ENCODE data around the gene SCAMP4.

Gene SCAMP4

DNA sequence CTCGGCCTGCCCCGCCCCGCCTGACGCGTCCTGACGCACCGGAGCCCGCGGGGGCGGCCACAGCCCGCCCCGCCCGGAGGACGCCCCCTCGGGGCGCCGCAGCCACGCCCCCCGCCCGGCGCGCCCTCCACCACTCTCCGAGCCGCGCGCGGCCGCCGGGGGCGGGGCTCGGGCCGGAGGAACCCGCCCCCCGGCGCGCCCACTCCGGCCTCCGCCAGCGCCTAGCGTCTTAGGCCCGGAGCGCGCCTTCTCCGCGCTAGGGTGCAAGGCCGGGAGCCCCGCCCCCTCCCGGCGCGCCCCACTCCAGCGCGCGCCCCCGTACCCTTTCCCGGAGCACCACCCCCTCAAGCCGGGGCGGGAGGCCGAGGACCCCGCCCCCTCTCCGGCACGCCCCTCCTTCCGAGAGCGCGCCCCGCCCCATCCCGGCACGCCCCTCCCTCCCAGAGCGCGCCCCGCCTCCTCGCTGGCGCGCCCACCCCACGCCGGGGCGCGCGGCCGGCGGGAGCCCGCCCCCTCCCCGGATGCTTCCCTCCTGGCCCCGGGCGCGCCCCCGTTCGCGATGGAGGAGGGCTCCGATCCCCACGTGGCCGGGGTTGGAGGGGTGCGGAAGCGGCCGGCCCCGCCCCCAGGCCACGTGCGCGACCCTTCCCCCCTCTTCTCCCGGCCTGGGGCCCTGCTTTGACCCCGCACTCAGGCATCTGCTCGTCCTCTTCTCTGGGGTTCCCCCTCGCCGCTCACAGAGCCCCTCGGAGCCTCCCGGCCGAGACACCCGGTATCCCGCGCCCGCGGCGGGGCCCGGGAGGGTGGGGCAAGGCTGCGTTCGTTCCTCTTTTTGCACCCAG is 41.3 kb upstream of the SCAMP4 start (continued):
- TF ChIP-seq ZNF398 (tag by site-specific recombination; IDR thresholded peaks at IDR 0.05) (peak; percentile 86), ZSCAN16 (tag by site-specific recombination; IDR thresholded peaks at IDR 0.05) (no peak), ZNF514 (tag by site-specific recombination; IDR thresholded peaks at IDR 0.05) (no peak), MEIS1 (CRISPR knock-in tag; IDR thresholded peaks at IDR 0.05; ENCODE audit: borderline replicate concordance) (no peak), ZNF521 (tag by site-specific recombination; IDR thresholded peaks at IDR 0.05) (no peak), MZF1 (tag by site-specific recombination; IDR thresholded peaks at IDR 0.05; ENCODE audit: borderline replicate concordance) (no peak), ZBTB20 (tag by site-specific recombination; IDR thresholded peaks at IDR 0.05) (peak; percentile 87), ZNF664 (tag by site-specific recombination; IDR thresholded peaks at IDR 0.05) (no peak), ZNF768 (tag by site-specific recombination; IDR thresholded peaks at IDR 0.05) (no peak), ZNF555 (tag by site-specific recombination; conservative IDR thresholded peaks at IDR 0.05) (no peak), SCRT1 (tag by site-specific recombination; IDR thresholded peaks at IDR 0.05; ENCODE audit: borderline replicate concordance) (no peak), SP3 (tag by site-specific recombination; IDR thresholded peaks at IDR 0.05) (peak; percentile 86), ZIC2 (tag by site-specific recombination; IDR thresholded peaks at IDR 0.05) (no peak), ZEB2 (tag by site-specific recombination; IDR thresholded peaks at IDR 0.05) (peak; percentile 81), ZNF366 (tag by site-specific recombination; conservative IDR thresholded peaks at IDR 0.05) (no peak), ZNF658 (tag by site-specific recombination; IDR thresholded peaks at IDR 0.05) (no peak), ZBTB1 (tag by site-specific recombination; IDR thresholded peaks at IDR 0.05) (no peak), HOXD13 (CRISPR knock-in tag; IDR thresholded peaks at IDR 0.05; ENCODE audit: borderline replicate concordance) (no peak), ZNF112 (tag by site-specific recombination; IDR thresholded peaks at IDR 0.05) (no peak), GLIS2 (tag by site-specific recombination; IDR thresholded peaks at IDR 0.05) (peak; percentile 71), ZNF280D (tag by site-specific recombination; IDR thresholded peaks at IDR 0.05) (no peak), ZNF221 (tag by site-specific recombination; IDR thresholded peaks at IDR 0.05; ENCODE audit: borderline replicate concordance) (no peak), ZNF830 (tag by site-specific recombination; IDR thresholded peaks at IDR 0.05; ENCODE audit: low read depth) (no peak), ZNF280C (tag by site-specific recombination; IDR thresholded peaks at IDR 0.05) (no peak), ZNF623 (tag by site-specific recombination; IDR thresholded peaks at IDR 0.05) (no peak)
- TF ChIP-seq, protein P1, sequence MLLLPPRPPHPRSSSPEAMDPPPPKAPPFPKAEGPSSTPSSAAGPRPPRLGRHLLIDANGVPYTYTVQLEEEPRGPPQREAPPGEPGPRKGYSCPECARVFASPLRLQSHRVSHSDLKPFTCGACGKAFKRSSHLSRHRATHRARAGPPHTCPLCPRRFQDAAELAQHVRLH (tag by site-specific recombination; IDR thresholded peaks at IDR 0.05), result peak; percentile 76
- TF ChIP-seq, protein P2, sequence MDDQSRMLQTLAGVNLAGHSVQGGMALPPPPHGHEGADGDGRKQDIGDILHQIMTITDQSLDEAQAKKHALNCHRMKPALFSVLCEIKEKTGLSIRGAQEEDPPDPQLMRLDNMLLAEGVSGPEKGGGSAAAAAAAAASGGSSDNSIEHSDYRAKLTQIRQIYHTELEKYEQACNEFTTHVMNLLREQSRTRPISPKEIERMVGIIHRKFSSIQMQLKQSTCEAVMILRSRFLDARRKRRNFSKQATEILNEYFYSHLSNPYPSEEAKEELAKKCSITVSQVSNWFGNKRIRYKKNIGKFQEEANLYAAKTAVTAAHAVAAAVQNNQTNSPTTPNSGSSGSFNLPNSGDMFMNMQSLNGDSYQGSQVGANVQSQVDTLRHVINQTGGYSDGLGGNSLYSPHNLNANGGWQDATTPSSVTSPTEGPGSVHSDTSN (CRISPR knock-in tag; IDR thresholded peaks at IDR 0.05), result no peak
- TF ChIP-seq, protein P3, sequence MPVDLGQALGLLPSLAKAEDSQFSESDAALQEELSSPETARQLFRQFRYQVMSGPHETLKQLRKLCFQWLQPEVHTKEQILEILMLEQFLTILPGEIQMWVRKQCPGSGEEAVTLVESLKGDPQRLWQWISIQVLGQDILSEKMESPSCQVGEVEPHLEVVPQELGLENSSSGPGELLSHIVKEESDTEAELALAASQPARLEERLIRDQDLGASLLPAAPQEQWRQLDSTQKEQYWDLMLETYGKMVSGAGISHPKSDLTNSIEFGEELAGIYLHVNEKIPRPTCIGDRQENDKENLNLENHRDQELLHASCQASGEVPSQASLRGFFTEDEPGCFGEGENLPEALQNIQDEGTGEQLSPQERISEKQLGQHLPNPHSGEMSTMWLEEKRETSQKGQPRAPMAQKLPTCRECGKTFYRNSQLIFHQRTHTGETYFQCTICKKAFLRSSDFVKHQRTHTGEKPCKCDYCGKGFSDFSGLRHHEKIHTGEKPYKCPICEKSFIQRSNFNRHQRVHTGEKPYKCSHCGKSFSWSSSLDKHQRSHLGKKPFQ (tag by site-specific recombination; IDR thresholded peaks at IDR 0.05), result no peak
- TF ChIP-seq, protein P4, sequence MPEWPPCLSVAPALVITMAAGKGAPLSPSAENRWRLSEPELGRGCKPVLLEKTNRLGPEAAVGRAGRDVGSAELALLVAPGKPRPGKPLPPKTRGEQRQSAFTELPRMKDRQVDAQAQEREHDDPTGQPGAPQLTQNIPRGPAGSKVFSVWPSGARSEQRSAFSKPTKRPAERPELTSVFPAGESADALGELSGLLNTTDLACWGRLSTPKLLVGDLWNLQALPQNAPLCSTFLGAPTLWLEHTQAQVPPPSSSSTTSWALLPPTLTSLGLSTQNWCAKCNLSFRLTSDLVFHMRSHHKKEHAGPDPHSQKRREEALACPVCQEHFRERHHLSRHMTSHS (tag by site-specific recombination; IDR thresholded peaks at IDR 0.05), result no peak

All from HEK293 (cell line).